PC-3 (cell line): ENCODE measurements around the gene REX1BD. TPM values are rescaled to one million over a fixed set of nuclear protein-coding genes. Genes with fewer than 3 reads are reported as not detected.

ENCODE experiments used
- ATAC-seq: fragments of 200-7000 bp; cut with Tn5 transposase; 2 replicates; pipeline ENCODE4 v1.9.1; 2020; ENCODE audit warnings: mild to moderate bottlenecking, moderate library complexity
- BruUV-seq: library from RNA; stranded (reverse); fragments of 400-500 nt; replicated peaks from 2 replicates; lab custom pipeline; 2021; lab: Mats Ljungman, UMichigan
- CTCF ChIA-PET: fragments of 300-600 bp; sonication (Branson Sonifier 250); formaldehyde crosslinking; loops from one replicate; lab custom pipeline; 2022; ENCODE audit warnings: antibody characterized with exemption; lab: Charles Lee
- POLR2A ChIA-PET: fragments of 300-600 bp; sonication (Branson Sonifier 250); formaldehyde crosslinking; loops from one replicate; lab custom pipeline; 2022; ENCODE audit warnings: antibody characterized with exemption; ENCODE audit not compliant: unreplicated experiment; lab: Charles Lee
- DNase-seq: peaks from one replicate; pipeline ENCODE4 v3.0.0-alpha.2; 2015
- H2AFZ ChIP-seq: fragments of 300-600 bp; sonication (generic); 2 replicates; pipeline ENCODE4 v1.6.0; 2016; ENCODE audit warnings: antibody characterized with exemption, low read length
- H3F3A ChIP-seq: fragments of 300-600 bp; sonication (generic); one replicate; pipeline ENCODE4 v1.6.0; 2017; ENCODE audit warnings: antibody characterized with exemption, low read length, control low read depth, mild to moderate bottlenecking; ENCODE audit not compliant: unreplicated experiment
- H3K27ac ChIP-seq: fragments of 300-600 bp; sonication (generic); 2 replicates; pipeline ENCODE4 v1.5.1; 2016; ENCODE audit warnings: mild to moderate bottlenecking, low read length
- H3K27me3 ChIP-seq: fragments of 300-600 bp; sonication (generic); 2 replicates; pipeline ENCODE4 v1.6.1; 2016; ENCODE audit warnings: low read length, mixed read lengths
- H3K36me3 ChIP-seq: fragments of 300-600 bp; sonication (generic); 2 replicates; pipeline ENCODE4 v1.6.1; 2016; ENCODE audit warnings: low read depth, mixed run types, low read length, mixed read lengths
- H3K4me1 ChIP-seq: fragments of 300-600 bp; sonication (generic); 2 replicates; pipeline ENCODE4 v1.5.1; 2016; ENCODE audit warnings: low read length; ENCODE audit not compliant: insufficient read depth
- H3K4me2 ChIP-seq: fragments of 300-600 bp; sonication (generic); 2 replicates; pipeline ENCODE4 v1.6.0; 2016; ENCODE audit warnings: low read length
- H3K4me3 ChIP-seq: fragments of 300-600 bp; sonication (generic); 2 replicates; pipeline ENCODE4 v1.5.1; 2016; ENCODE audit warnings: mild to moderate bottlenecking, low read length, mixed read lengths
- H3K79me2 ChIP-seq: fragments of 300-600 bp; sonication (generic); 2 replicates; pipeline ENCODE4 v1.6.1; 2017; ENCODE audit warnings: low read length, mixed read lengths
- H3K9ac ChIP-seq: fragments of 300-600 bp; sonication (generic); 2 replicates; pipeline ENCODE4 v1.6.0; 2016; ENCODE audit warnings: mild to moderate bottlenecking, low read length
- H3K9me2 ChIP-seq: fragments of 300-600 bp; sonication (generic); replicated peaks from 2 replicates; pipeline ENCODE4 v1.6.1; 2016; ENCODE audit warnings: mixed run types, low read length, mixed read lengths
- H3K9me3 ChIP-seq: fragments of 300-600 bp; sonication (generic); 2 replicates; pipeline ENCODE4 v1.6.1; 2016; ENCODE audit warnings: low read length, mixed read lengths
- H4K20me1 ChIP-seq: fragments of 300-600 bp; sonication (generic); 2 replicates; pipeline ENCODE4 v1.6.1; 2016; ENCODE audit warnings: low read length, mixed read lengths
- EZH2 ChIP-seq: fragments of 300-600 bp; sonication (generic); IDR thresholded peaks from one replicate; pipeline ENCODE4 v1.6.1; 2017; ENCODE audit warnings: antibody characterized with exemption, mild to moderate bottlenecking, low read length; ENCODE audit not compliant: unreplicated experiment
- EZH2phosphoT487 ChIP-seq: fragments of 300-600 bp; sonication (generic); IDR thresholded peaks from 2 replicates; pipeline ENCODE4 v1.6.1; 2018; ENCODE audit warnings: mild to moderate bottlenecking, antibody characterized with exemption, low read length, borderline replicate concordance
- intact Hi-C: fragments of 100-400 bp; cut with micrococcal nuclease; formaldehyde crosslinking; loops from 2 replicates; pipeline ENCODE4 v1.9.0; 2023
- total RNA-seq: library from RNA; depleted of rRNA; stranded (reverse); fragments of >200 nt; gene quantifications from 2 replicates; pipeline ENCODE4 v1.2.3, GENCODE V29; 2014
- TF ChIP-seq, protein P1 (sequence below): fragments of 300-600 bp; sonication (generic); conservative IDR thresholded peaks from 2 replicates; pipeline ENCODE4 v1.5.1; 2017; ENCODE audit warnings: antibody characterized with exemption, low read depth, mild to moderate bottlenecking, low read length

Gene REX1BD
- total RNA-seq, 1 experiment from 2014 or later, result 121 TPM

- no peak overlapping the region for H3K27ac ChIP-seq
- no peaks in the 10 kb centered on the region for H3F3A ChIP-seq
- H3K9me2 ChIP-seq, result no peaks in the 10 kb centered on the region
- no peak overlapping the region for H3K4me2 ChIP-seq
- no peak for ATAC-seq
- intact Hi-C loops, result no loop called here
- BruUV-seq, result no TSS peak
- H3K4me1 ChIP-seq, result no peaks in the 10 kb centered on the region
- no peak overlapping the region for H3K9ac ChIP-seq
- H3K27me3 ChIP-seq, result no peaks in the 10 kb centered on the region
- POLR2A ChIA-PET, result no interaction called here
- TF ChIP-seq EZH2, result no peak
- TF ChIP-seq, protein P1, sequence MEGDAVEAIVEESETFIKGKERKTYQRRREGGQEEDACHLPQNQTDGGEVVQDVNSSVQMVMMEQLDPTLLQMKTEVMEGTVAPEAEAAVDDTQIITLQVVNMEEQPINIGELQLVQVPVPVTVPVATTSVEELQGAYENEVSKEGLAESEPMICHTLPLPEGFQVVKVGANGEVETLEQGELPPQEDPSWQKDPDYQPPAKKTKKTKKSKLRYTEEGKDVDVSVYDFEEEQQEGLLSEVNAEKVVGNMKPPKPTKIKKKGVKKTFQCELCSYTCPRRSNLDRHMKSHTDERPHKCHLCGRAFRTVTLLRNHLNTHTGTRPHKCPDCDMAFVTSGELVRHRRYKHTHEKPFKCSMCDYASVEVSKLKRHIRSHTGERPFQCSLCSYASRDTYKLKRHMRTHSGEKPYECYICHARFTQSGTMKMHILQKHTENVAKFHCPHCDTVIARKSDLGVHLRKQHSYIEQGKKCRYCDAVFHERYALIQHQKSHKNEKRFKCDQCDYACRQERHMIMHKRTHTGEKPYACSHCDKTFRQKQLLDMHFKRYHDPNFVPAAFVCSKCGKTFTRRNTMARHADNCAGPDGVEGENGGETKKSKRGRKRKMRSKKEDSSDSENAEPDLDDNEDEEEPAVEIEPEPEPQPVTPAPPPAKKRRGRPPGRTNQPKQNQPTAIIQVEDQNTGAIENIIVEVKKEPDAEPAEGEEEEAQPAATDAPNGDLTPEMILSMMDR, result no peak
- CTCF ChIA-PET, result no interaction called here
- no peak overlapping the region for H2AFZ ChIP-seq
- no peak overlapping the region for H3K4me3 ChIP-seq
- H3K9me3 ChIP-seq, result no peaks in the 10 kb centered on the region
- no peak for DNase-seq
- H3K79me2 ChIP-seq, result no peaks in the 10 kb centered on the region
- no peaks in the 10 kb centered on the region for H4K20me1 ChIP-seq
- H3K36me3 ChIP-seq, result no peaks in the 10 kb centered on the region
These were observed 38.3 kb downstream of the REX1BD start for GRCh38 chr19:18626906-18627305.

- H2AFZ ChIP-seq, result no peak overlapping the region
- no peaks in the 10 kb centered on the region for H3K36me3 ChIP-seq
- POLR2A ChIA-PET, result no interaction called here
- no peak overlapping the region for H3K9ac ChIP-seq
- H3K4me1 ChIP-seq, result no peaks in the 10 kb centered on the region
- CTCF ChIA-PET, result no interaction called here
- ATAC-seq, result no peak
- no peaks in the 10 kb centered on the region for H3K27me3 ChIP-seq
- H3K4me2 ChIP-seq, result no peak overlapping the region
- H3F3A ChIP-seq, result no peaks in the 10 kb centered on the region
- no peaks in the 10 kb centered on the region for H3K9me3 ChIP-seq
- no TSS peak for BruUV-seq
- H3K27ac ChIP-seq, result no peak overlapping the region
- intact Hi-C loops, result no loop called here
- H3K79me2 ChIP-seq, result no peaks in the 10 kb centered on the region
- TF ChIP-seq EZH2 (no peak), EZH2phosphoT487 (no peak)
- TF ChIP-seq, protein P1, result no peak
- no peak for DNase-seq
- H4K20me1 ChIP-seq, result no peaks in the 10 kb centered on the region
- no peaks in the 10 kb centered on the region for H3K9me2 ChIP-seq
- H3K4me3 ChIP-seq, result no peak overlapping the region
These were observed 40.8 kb downstream of the REX1BD start for GRCh38 chr19:18629166-18630088.

GRCh38 chr19:18633321-18633720 lies 44.7 kb downstream of the REX1BD start:
- H3K9ac ChIP-seq, result no peak overlapping the region
- no peaks in the 10 kb centered on the region for H3K27me3 ChIP-seq
- no peak overlapping the region for H3K27ac ChIP-seq
- BruUV-seq, result no TSS peak
- no peaks in the 10 kb centered on the region for H3K36me3 ChIP-seq
- H3K4me1 ChIP-seq, result peaks cover 11% of the 10 kb centered on the region
- H3K4me2 ChIP-seq, result no peak overlapping the region
- H3K9me2 ChIP-seq, result no peaks in the 10 kb centered on the region
- no peak overlapping the region for H2AFZ ChIP-seq
- no peaks in the 10 kb centered on the region for H3K9me3 ChIP-seq
- H4K20me1 ChIP-seq, result 0 out of 2 replicates have a peak, but pooled peaks cover 3% of the 10 kb centered on the region
- CTCF ChIA-PET, result no interaction called here
- no peak overlapping the region for H3K4me3 ChIP-seq
- intact Hi-C loops, result no loop called here
- H3K79me2 ChIP-seq, result peaks cover 15% of the 10 kb centered on the region
- no peak for TF ChIP-seq EZH2phosphoT487
- TF ChIP-seq EZH2, result no peak
- TF ChIP-seq, protein P1, result no peak
- DNase-seq (no peak), ATAC-seq (no peak)
- POLR2A ChIA-PET, result no interaction called here
- H3F3A ChIP-seq, result no peaks in the 10 kb centered on the region
